SJSA1 (cell line): ENCODE measurements around the gene VPS37D. TPM values are rescaled to one million over a fixed set of nuclear protein-coding genes. Genes with fewer than 3 reads are reported as not detected.
A peak's percentile ranks its signal among the peaks of the same experiment; 100 is the strongest.

Source experiments
- DNase-seq, 2 experiments: peaks; one replicate each; pipeline ENCODE4 v3.0.0-alpha.2; 2015 to 2020; ENCODE audit warnings: low spot score in 2 of 2, low read depth in 1 of 2
- H3K27ac ChIP-seq: fragments of 250-450 bp; sonication (Bioruptor Pico); 2 replicates; pipeline ENCODE4 v1.5.1; 2020; ENCODE audit warnings: mild to moderate bottlenecking, moderate library complexity
- H3K27me3 ChIP-seq: fragments of 250-450 bp; sonication (Bioruptor Pico); replicated peaks from 2 replicates; pipeline ENCODE4 v1.5.1; 2020; ENCODE audit warnings: mild to moderate bottlenecking, moderate library complexity
- H3K36me3 ChIP-seq: fragments of 250-450 bp; sonication (Bioruptor Pico); 2 replicates; pipeline ENCODE4 v1.5.1; 2020; ENCODE audit warnings: mild to moderate bottlenecking
- H3K4me1 ChIP-seq: fragments of 250-450 bp; sonication (Bioruptor Pico); replicated peaks from 2 replicates; pipeline ENCODE4 v1.6.1; 2021; ENCODE audit warnings: mild to moderate bottlenecking
- H3K4me3 ChIP-seq: fragments of 250-450 bp; sonication (Bioruptor Pico); 2 replicates; pipeline ENCODE4 v1.5.1; 2020; ENCODE audit warnings: mild to moderate bottlenecking
- H3K9me3 ChIP-seq: fragments of 250-450 bp; sonication (Bioruptor Pico); replicated peaks from 2 replicates; pipeline ENCODE4 v1.5.1; 2020; ENCODE audit warnings: mild to moderate bottlenecking
- total RNA-seq: library from RNA; depleted of rRNA; stranded (reverse); fragments of >200 nt; shearing (Covaris generic); gene quantifications from 2 replicates; pipeline ENCODE4 v1.2.3, GENCODE V29; 2014

VPS37D gene
- total RNA-seq, 1 experiment from 2014 or later: 1.8 TPM

- Histone ChIP-seq H3K4me1 (peaks cover 17% of the 10 kb centered on the region), H3K4me3 (no peak overlapping the region), H3K36me3 (peaks cover 37% of the 10 kb centered on the region), H3K27me3 (no peaks in the 10 kb centered on the region), H3K27ac (no peak overlapping the region), H3K9me3 (no peaks in the 10 kb centered on the region)
- no peak for DNase-seq
Observed at GRCh38 chr7:73679709-73680108, 12.1 kb downstream of the VPS37D start.

DNA sequence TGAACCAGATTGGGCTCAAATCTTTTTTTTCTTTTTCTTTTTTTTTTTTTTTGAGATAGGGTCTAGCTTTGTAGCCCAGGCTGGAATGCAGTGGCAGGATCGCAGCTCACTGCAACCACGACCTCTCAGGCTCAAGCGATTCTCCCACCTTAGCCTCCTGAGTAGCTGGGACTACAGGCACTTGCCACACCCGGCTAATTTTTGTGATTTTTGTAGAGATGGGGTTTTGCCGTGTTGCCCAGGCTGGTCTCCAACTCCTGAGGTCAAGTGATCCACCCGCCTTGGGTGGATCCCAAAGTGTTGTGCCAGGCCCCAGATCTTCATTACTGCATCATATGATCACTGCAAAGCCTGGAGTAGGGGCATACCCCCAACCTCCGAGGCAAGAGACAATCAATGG, 12.9 kb downstream of the VPS37D start:
- H3K27me3 ChIP-seq: no peaks in the 10 kb centered on the region
- no peak overlapping the region for H3K4me3 ChIP-seq

GRCh38 chr7:73681031-73681430, 13.4 kb downstream of the VPS37D start:
- H3K9me3 ChIP-seq: no peaks in the 10 kb centered on the region
- no peak for DNase-seq
- no peaks in the 10 kb centered on the region for H3K27me3 ChIP-seq
- H3K4me3 ChIP-seq: no peak overlapping the region
- peaks cover 37% of the 10 kb centered on the region for H3K36me3 ChIP-seq
- H3K27ac ChIP-seq: no peak overlapping the region
- peaks cover 17% of the 10 kb centered on the region for H3K4me1 ChIP-seq

More for the DNA sequence above, 12.9 kb downstream of the VPS37D start:
- H3K36me3 ChIP-seq: peaks cover 37% of the 10 kb centered on the region
- DNase-seq: no peak
- no peak overlapping the region for H3K27ac ChIP-seq
- no peaks in the 10 kb centered on the region for H3K9me3 ChIP-seq
- peaks cover 17% of the 10 kb centered on the region for H3K4me1 ChIP-seq

- Histone ChIP-seq H3K27me3 (no peaks in the 10 kb centered on the region), H3K4me3 (peak overlapping the region; percentile 88), H3K9me3 (no peaks in the 10 kb centered on the region), H3K27ac (peak overlapping the region; percentile 49), H3K4me1 (peaks cover 17% of the 10 kb centered on the region), H3K36me3 (peaks cover 46% of the 10 kb centered on the region)
- DNase-seq: no peak
Observed at GRCh38 chr7:73682745-73683055, 15.1 kb downstream of the VPS37D start.

GRCh38 chr7:73683056-73683787, 15.6 kb downstream of the VPS37D start, which contains the start of the genes BUD23 and DNAJC30:
TSS of gene BUD23 (plus strand) at chr7:73683597. CDS start at chr7:73683626, 29 bp downstream.
TSS of gene DNAJC30 (minus strand) at chr7:73683453. CDS start at chr7:73683423, 30 bp downstream.
- Histone ChIP-seq H3K27me3 (no peaks in the 10 kb centered on the region), H3K36me3 (peaks cover 43% of the 10 kb centered on the region), H3K27ac (peak within 1 kb of the TSS; percentile 49), H3K4me1 (peaks cover 17% of the 10 kb centered on the region), H3K4me3 (peak within 1 kb of the TSS; percentile 88), H3K9me3 (no peaks in the 10 kb centered on the region)
- peak; percentile 84 to 97 for DNase-seq

- peak in 1 of 2 experiments; percentile 17 for DNase-seq
- Histone ChIP-seq H3K4me1 (peaks cover 17% of the 10 kb centered on the region), H3K9me3 (no peaks in the 10 kb centered on the region), H3K4me3 (peak overlapping the region; percentile 88), H3K27ac (peak overlapping the region; percentile 20), H3K27me3 (no peaks in the 10 kb centered on the region), H3K36me3 (peaks cover 40% of the 10 kb centered on the region)
Observed at GRCh38 chr7:73683788-73684693, 16.4 kb downstream of the VPS37D start.

- Histone ChIP-seq H3K27me3 (no peaks in the 10 kb centered on the region), H3K4me1 (peaks cover 17% of the 10 kb centered on the region), H3K4me3 (no peak overlapping the region), H3K27ac (no peak overlapping the region), H3K9me3 (no peaks in the 10 kb centered on the region), H3K36me3 (peaks cover 44% of the 10 kb centered on the region)
- no peak for DNase-seq
Observed at GRCh38 chr7:73685311-73685710, 17.7 kb downstream of the VPS37D start.

DNA sequence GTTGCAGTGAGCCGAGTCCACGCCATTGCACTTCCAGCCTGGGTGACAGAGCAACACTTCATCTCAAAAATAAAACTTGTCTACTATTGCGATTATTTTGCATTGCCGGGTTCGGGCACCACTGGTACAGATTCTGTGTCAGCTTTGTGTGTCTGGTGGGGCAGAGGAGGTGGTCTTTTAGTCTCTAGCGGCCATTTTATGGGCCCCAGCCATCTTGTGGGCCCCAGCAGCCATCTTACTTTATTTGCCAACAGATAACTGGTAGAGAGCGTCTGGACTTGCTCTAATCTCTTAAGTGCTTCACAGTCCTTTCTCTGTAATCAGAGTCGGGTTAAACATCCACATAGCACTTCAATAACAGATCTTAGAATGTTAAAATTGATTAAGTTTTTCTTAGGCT, 20.7 kb downstream of the VPS37D start:
- Histone ChIP-seq H3K27me3 (no peaks in the 10 kb centered on the region), H3K9me3 (no peaks in the 10 kb centered on the region), H3K36me3 (peaks cover 56% of the 10 kb centered on the region), H3K4me3 (no peak overlapping the region), H3K4me1 (no peaks in the 10 kb centered on the region; the same call in 1 of the 2 replicates), H3K27ac (no peak overlapping the region)
- DNase-seq: no peak

- H3K27ac ChIP-seq: no peak overlapping the region
- H3K4me1 ChIP-seq: no peaks in the 10 kb centered on the region
- H3K4me3 ChIP-seq: no peak overlapping the region
- DNase-seq: no peak
- no peaks in the 10 kb centered on the region for H3K9me3 ChIP-seq
- no peaks in the 10 kb centered on the region for H3K27me3 ChIP-seq
- peaks cover 74% of the 10 kb centered on the region for H3K36me3 ChIP-seq
Observed at GRCh38 chr7:73690646-73691045, 23.0 kb downstream of the VPS37D start.

DNA sequence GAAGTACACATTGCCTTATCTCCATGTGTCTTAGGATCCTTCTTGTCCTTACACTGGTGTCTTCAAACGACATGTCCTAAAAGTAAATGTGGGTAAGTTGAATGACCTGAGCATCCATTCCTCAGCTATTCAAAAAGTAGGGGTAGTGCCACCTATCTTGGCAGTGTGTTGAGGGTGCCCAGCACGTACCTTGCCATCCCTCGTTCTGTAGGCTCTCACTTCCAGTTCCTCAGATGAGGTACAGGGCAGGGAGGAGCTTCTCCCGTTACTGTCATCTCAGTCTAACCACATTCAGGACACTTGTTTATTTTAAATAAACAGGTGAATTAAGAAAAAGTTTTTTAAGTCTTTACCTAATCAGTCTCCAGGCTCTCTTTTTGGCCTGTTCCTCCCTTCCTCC, 28.7 kb downstream of the VPS37D start:
- no peaks in the 10 kb centered on the region for H3K27me3 ChIP-seq
- no peak for DNase-seq
- H3K27ac ChIP-seq: no peak overlapping the region
- no peaks in the 10 kb centered on the region for H3K4me1 ChIP-seq
- H3K36me3 ChIP-seq: peaks cover 84% of the 10 kb centered on the region
- no peaks in the 10 kb centered on the region for H3K9me3 ChIP-seq
- no peak overlapping the region for H3K4me3 ChIP-seq

- H3K27me3 ChIP-seq: no peaks in the 10 kb centered on the region
- no peak for DNase-seq
- no peak overlapping the region for H3K27ac ChIP-seq
- no peak overlapping the region for H3K4me3 ChIP-seq
- peaks cover 87% of the 10 kb centered on the region for H3K36me3 ChIP-seq
- H3K4me1 ChIP-seq: no peaks in the 10 kb centered on the region
- H3K9me3 ChIP-seq: no peaks in the 10 kb centered on the region
Observed at GRCh38 chr7:73698410-73698809, 30.8 kb downstream of the VPS37D start.

DNA sequence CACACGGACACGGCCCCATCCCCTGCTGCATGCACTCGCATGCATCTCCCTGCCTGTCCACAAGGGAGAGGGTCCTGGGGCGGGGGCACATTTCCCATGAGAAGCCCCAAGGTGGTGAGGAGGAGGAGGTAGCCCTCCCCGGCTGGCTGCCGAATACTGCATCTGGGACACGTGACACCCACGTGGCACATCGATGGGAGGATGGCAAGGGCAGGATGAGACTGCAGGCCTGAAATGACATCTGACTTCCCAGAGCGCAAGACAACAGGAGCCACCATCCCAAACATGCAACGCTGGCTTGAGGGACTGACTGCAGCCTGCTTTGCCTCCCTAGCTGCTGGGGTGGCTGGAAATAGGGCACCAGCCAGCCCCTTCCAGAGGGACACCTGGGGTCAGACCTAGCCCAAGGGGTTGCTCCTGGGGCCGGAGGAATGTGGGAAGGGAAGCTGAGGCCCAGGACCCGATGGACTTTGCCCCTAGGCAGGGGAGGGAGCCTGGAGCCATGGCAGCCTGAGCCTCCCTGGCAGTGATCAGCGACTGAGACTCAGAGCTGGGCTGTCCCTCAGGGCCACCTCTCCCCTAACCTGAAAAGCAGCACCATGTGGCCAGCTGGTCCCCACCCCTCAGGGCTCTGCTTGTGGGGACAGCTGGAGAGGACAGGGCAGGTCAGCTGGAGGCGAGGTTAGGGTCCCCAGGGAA, 31.9 kb downstream of the VPS37D start:
- H3K27ac ChIP-seq: no peak overlapping the region
- peaks cover 2% of the 10 kb centered on the region for H3K4me1 ChIP-seq
- no peaks in the 10 kb centered on the region for H3K27me3 ChIP-seq
- H3K36me3 ChIP-seq: peaks cover 82% of the 10 kb centered on the region
- H3K9me3 ChIP-seq: no peaks in the 10 kb centered on the region
- H3K4me3 ChIP-seq: no peak overlapping the region
- DNase-seq: no peak

GRCh38 chr7:73700069-73700423, 32.4 kb downstream of the VPS37D start:
- Histone ChIP-seq H3K27ac (no peak overlapping the region), H3K9me3 (no peaks in the 10 kb centered on the region), H3K27me3 (no peaks in the 10 kb centered on the region), H3K36me3 (peaks cover 85% of the 10 kb centered on the region), H3K4me3 (no peak overlapping the region), H3K4me1 (peaks cover 7% of the 10 kb centered on the region)
- DNase-seq: no peak
